Measurements from ENCODE around the gene MT1X.

GRCh38 chr16:56726283-56726682 is 44.0 kb downstream of the MT1X start:
- TF ChIP-seq CTCF (conservative IDR thresholded peaks at IDR 0.05; ENCODE audit: low read length) (no peak), EZH2phosphoT487 (IDR thresholded peaks at IDR 0.05; ENCODE audit: borderline replicate concordance) (no peak)
